NCI-H2107 treated with DMSO at 0.1 percent for 48 hours (cell line): ENCODE measurements around the gene ARTN.

Source experiments
- DNase-seq: peaks from one replicate; lab custom pipeline; 2025; ENCODE audit not compliant: unreplicated experiment; lab: John Stamatoyannopoulos, UW

Gene ARTN

GRCh38 chr1:43969416-43969745 is 35.8 kb downstream of the ARTN start:
- DNase-seq = no peak

- DNase-seq = peak; percentile 97
Measured at GRCh38 chr1:43969746-43970466, 36.3 kb downstream of the ARTN start, which contains the start of gene DPH2. DPH2 (plus strand) TSS chr1:43970010; CDS start chr1:43970176, 166 bp downstream.

GRCh38 chr1:43970502-43970901 is 36.9 kb downstream of the ARTN start:
- no peak for DNase-seq

GRCh38 chr1:43970911-43971310 is 37.3 kb downstream of the ARTN start:
- DNase-seq = no peak

- DNase-seq = no peak
Measured at GRCh38 chr1:43971336-43971980, 37.9 kb downstream of the ARTN start.

GRCh38 chr1:43973981-43974442 is 40.4 kb downstream of the ARTN start:
- DNase-seq = peak; percentile 85

- DNase-seq = peak; percentile 90
Measured at GRCh38 chr1:43974443-43975248, 41.0 kb downstream of the ARTN start, which contains the start of gene ATP6V0B. ATP6V0B (plus strand) TSS chr1:43974960; CDS start chr1:43975041, 81 bp downstream.

- DNase-seq = no peak
Measured at GRCh38 chr1:43975249-43975961, 41.8 kb downstream of the ARTN start.

GRCh38 chr1:43976045-43976444 is 42.4 kb downstream of the ARTN start:
- DNase-seq = no peak

GRCh38 chr1:43976890-43977289 is 43.3 kb downstream of the ARTN start:
- no peak for DNase-seq

- no peak for DNase-seq
Measured at GRCh38 chr1:43977376-43978263, 44.0 kb downstream of the ARTN start.

GRCh38 chr1:43978264-43978550 is 44.6 kb downstream of the ARTN start:
- DNase-seq = no peak

- no peak for DNase-seq
Measured at GRCh38 chr1:43978551-43979260, 45.1 kb downstream of the ARTN start, which contains the start of gene B4GALT2. B4GALT2 (plus strand) TSS chr1:43979210; CDS start chr1:43981161, 1,951 bp downstream.

GRCh38 chr1:43979261-43979527 is 45.6 kb downstream of the ARTN start:
- DNase-seq = no peak

GRCh38 chr1:43979528-43980254 is 46.1 kb downstream of the ARTN start:
- peak; percentile 32 for DNase-seq

GRCh38 chr1:43980255-43981134 is 46.9 kb downstream of the ARTN start:
- no peak for DNase-seq

- no peak for DNase-seq
Measured at GRCh38 chr1:43981135-43981491, 47.5 kb downstream of the ARTN start.

GRCh38 chr1:43981636-43982035 is 48.0 kb downstream of the ARTN start:
- no peak for DNase-seq
